K562 (cell line): ENCODE data around the gene F11R. TPM values are rescaled to one million over a fixed set of nuclear protein-coding genes. Genes with fewer than 3 reads are reported as not detected.
A peak's percentile ranks its signal among the peaks of the same experiment; 100 is the strongest.

Experiments
- CBX3 ChIP-seq, 2 experiments: IDR thresholded peaks; 1 replicate in 1 of 2; 2 replicates in 1 of 2; pipeline ENCODE4 v1.6.1; 2012; ENCODE audit warnings: inconsistent platforms in 2 of 2, low read length in 2 of 2, borderline replicate concordance in 1 of 2, control low read depth in 1 of 2
- DPF2 ChIP-seq: fragments of 450-650 bp; IDR thresholded peaks from 2 replicates; pipeline ENCODE4 v1.6.1; 2016
- FOXJ2 ChIP-seq: fragments of 200-800 bp; sonication (Bioruptor generic); IDR thresholded peaks from 2 replicates; pipeline ENCODE4 v1.6.1; 2016; ENCODE audit warnings: missing genetic modification characterization, missing compliant biosample characterization
- HEY1 ChIP-seq: fragments of 250-450 bp; sonication (Bioruptor Pico); IDR thresholded peaks from 2 replicates; pipeline ENCODE4 v1.5.0; 2020; ENCODE audit warnings: mild to moderate bottlenecking, moderate library complexity, borderline replicate concordance
- KHSRP ChIP-seq: fragments of 450-650 bp; IDR thresholded peaks from 2 replicates; pipeline ENCODE4 v1.6.1; 2017
- KLF6 ChIP-seq: fragments of 250-450 bp; sonication (Bioruptor Pico); IDR thresholded peaks from 2 replicates; pipeline ENCODE4 v1.4.0; 2020; ENCODE audit warnings: mild to moderate bottlenecking, moderate library complexity, borderline replicate concordance
- NCOA1 ChIP-seq: fragments of 450-650 bp; IDR thresholded peaks from 2 replicates; pipeline ENCODE4 v1.6.1; 2016; ENCODE audit warnings: low read depth
- NFYB ChIP-seq: IDR thresholded peaks from 2 replicates; pipeline ENCODE4 v1.6.1; 2011; ENCODE audit warnings: mild to moderate bottlenecking, moderate library complexity; ENCODE audit not compliant: insufficient read length; ENCODE audit errors: extremely low read depth
- POU5F1 ChIP-seq: fragments of 150-350 bp; IDR thresholded peaks from 2 replicates; pipeline ENCODE4 v1.6.1; 2014; ENCODE audit warnings: borderline replicate concordance, low read length, low read depth, mild to moderate bottlenecking; ENCODE audit not compliant: partially characterized antibody
- RAD21 ChIP-seq, 2 experiments: fragments of 250-450 bp in 1 of 2; fragments of 450-650 bp in 1 of 2; sonication (Bioruptor Pico) in 1 of 2; formaldehyde crosslinking in 1 of 2; IDR thresholded peaks in 1 of 2; conservative IDR thresholded peaks in 1 of 2; 2 replicates each; pipeline versions ENCODE4 v1.4.0 to v1.8.0; 2020 to 2022; ENCODE audit warnings: mild to moderate bottlenecking in 2 of 2, moderate library complexity in 1 of 2
- SMAD3 ChIP-seq: fragments of 450-650 bp; formaldehyde crosslinking; conservative IDR thresholded peaks from 2 replicates; pipeline ENCODE4 v1.4.0; 2020; ENCODE audit warnings: mild to moderate bottlenecking
- SNIP1 ChIP-seq: fragments of 450-650 bp; IDR thresholded peaks from 2 replicates; pipeline ENCODE4 v1.7.1; 2017; ENCODE audit warnings: low read depth, mild to moderate bottlenecking
- TBP ChIP-seq: optimal IDR thresholded peaks from 2 replicates; pipeline ENCODE3; 2011; ENCODE audit warnings: low read depth, low read length, improper control_type of control experiment
- TRIM28 ChIP-seq: fragments of 450-650 bp; IDR thresholded peaks from 2 replicates; pipeline ENCODE4 v1.6.1; 2017
- XRCC3 ChIP-seq: fragments of 450-650 bp; IDR thresholded peaks from 2 replicates; pipeline ENCODE4 v1.6.1; 2017; ENCODE audit warnings: mild to moderate bottlenecking, moderate library complexity
- ZKSCAN3 ChIP-seq: fragments of 250-450 bp; sonication (Bioruptor Pico); IDR thresholded peaks from 2 replicates; pipeline ENCODE4 v1.4.0; 2020
- ZNF57 ChIP-seq: fragments of 450-650 bp; formaldehyde crosslinking; IDR thresholded peaks from 2 replicates; pipeline ENCODE4 v1.4.0; 2020; ENCODE audit warnings: mild to moderate bottlenecking, moderate library complexity
- polyA plus RNA-seq, 8 experiments: library from polyadenylated mRNA; depleted of rRNA in 4 of 8; stranded (reverse) in 5 of 8; unstranded in 3 of 8; fragments of >200 nt; fragmentation: Nextera tagmentation in 2 of 8; fragmentation: Illumina TruSeq in 1 of 8; extraction: Ambion mirVana in 2 of 8; extraction: Trizol in 1 of 8; gene quantifications; 2 replicates each; pipeline versions ENCODE4 v1.2.1 to v1.2.3, GENCODE V29; 2011 to 2014; ENCODE audit warnings: inconsistent platforms in 1 of 8, missing spikeins in 1 of 8
- total RNA-seq, 7 experiments: library from RNA; depleted of rRNA in 6 of 7; stranded (reverse); fragments of >200 nt in 6 of 7; fragmentation: Illumina TruSeq in 2 of 7; extraction: Trizol in 2 of 7; gene quantifications; 2 replicates each; pipeline versions ENCODE4 v1.2.1 to v1.2.3, GENCODE V29; 2011 to 2021; ENCODE audit warnings: low replicate concordance in 1 of 7
- TF ChIP-seq, protein P1 (sequence below): sonication (generic); formaldehyde crosslinking; IDR thresholded peaks from 2 replicates; pipeline ENCODE4 v1.8.1; 2023; ENCODE audit warnings: missing genetic modification reagents, mild to moderate bottlenecking, borderline replicate concordance
- TF ChIP-seq, protein P2 (sequence below): fragments of 250-450 bp; sonication (Bioruptor Pico); IDR thresholded peaks from 2 replicates; pipeline ENCODE4 v1.8.0; 2022; ENCODE audit warnings: inconsistent platforms, mild to moderate bottlenecking, moderate library complexity, borderline replicate concordance
- TF ChIP-seq, protein P3 (sequence below): sonication (generic); formaldehyde crosslinking; IDR thresholded peaks from 2 replicates; pipeline ENCODE4 v1.8.0; 2022; ENCODE audit warnings: mild to moderate bottlenecking, missing genetic modification reagents
- TF ChIP-seq, protein P4 (sequence below): IDR thresholded peaks from 2 replicates; pipeline ENCODE4 v1.6.1; 2011; ENCODE audit warnings: borderline replicate concordance, low read depth, mild to moderate bottlenecking, moderate library complexity, low read length; ENCODE audit not compliant: insufficient read depth, poor library complexity, severe bottlenecking

Gene F11R
- total and polyA plus RNA-seq, 9 of the 15 experiments (the other 6 are each of a cell fraction or from before 2014, with no cell fraction given), result 27.4 to 187 (median 52.5) TPM

DNA sequence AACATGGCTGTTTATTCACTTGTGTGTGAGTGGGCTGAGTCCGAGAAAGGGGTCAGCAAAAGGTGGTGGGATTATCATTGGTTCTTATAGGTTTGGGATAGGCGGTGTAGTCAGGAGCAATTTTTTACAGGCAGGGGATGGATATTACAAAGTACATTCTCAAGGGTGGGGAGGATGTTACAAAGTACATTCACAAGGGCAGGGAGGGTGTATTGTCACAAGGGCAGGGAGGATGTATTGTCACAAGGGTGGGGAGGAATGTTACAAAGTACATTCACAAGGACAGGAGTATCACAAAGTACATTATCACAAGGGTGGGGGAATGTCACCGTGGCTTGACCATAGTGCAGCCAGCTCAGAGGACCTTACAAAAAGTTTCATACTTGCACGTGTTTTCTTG is 35.2 kb downstream of the F11R start (continued):
- TF ChIP-seq DPF2 (no peak), KHSRP (no peak), ZKSCAN3 (CRISPR knock-in tag) (no peak), HEY1 (CRISPR knock-in tag) (no peak), NFYB (no peak), POU5F1 (no peak), KLF6 (CRISPR knock-in tag) (no peak), CBX3 (IDR thresholded peaks at IDR 0.05; ENCODE audit: borderline replicate concordance in 1 of 2, low read length in 2 of 2) (peak in 1 of 2 experiments; percentile 73; a peak in 1 of 3 replicates), XRCC3 (0 out of 2 replicates have a peak, but pooled peaks have one; percentile 45), NCOA1 (no peak), RAD21 (CRISPR knock-in tag; conservative IDR thresholded peaks at IDR 0.05 in 1 of 2, IDR thresholded peaks at IDR 0.05 in 1 of 2) (no peak), ZNF57 (CRISPR knock-in tag) (peak; percentile 100), TBP (no peak), SNIP1 (no peak), TRIM28 (peak; percentile 37; the same call in 1 of the 2 replicates), FOXJ2 (tag) (no peak), SMAD3 (CRISPR knock-in tag) (no peak)
- TF ChIP-seq, protein P1, sequence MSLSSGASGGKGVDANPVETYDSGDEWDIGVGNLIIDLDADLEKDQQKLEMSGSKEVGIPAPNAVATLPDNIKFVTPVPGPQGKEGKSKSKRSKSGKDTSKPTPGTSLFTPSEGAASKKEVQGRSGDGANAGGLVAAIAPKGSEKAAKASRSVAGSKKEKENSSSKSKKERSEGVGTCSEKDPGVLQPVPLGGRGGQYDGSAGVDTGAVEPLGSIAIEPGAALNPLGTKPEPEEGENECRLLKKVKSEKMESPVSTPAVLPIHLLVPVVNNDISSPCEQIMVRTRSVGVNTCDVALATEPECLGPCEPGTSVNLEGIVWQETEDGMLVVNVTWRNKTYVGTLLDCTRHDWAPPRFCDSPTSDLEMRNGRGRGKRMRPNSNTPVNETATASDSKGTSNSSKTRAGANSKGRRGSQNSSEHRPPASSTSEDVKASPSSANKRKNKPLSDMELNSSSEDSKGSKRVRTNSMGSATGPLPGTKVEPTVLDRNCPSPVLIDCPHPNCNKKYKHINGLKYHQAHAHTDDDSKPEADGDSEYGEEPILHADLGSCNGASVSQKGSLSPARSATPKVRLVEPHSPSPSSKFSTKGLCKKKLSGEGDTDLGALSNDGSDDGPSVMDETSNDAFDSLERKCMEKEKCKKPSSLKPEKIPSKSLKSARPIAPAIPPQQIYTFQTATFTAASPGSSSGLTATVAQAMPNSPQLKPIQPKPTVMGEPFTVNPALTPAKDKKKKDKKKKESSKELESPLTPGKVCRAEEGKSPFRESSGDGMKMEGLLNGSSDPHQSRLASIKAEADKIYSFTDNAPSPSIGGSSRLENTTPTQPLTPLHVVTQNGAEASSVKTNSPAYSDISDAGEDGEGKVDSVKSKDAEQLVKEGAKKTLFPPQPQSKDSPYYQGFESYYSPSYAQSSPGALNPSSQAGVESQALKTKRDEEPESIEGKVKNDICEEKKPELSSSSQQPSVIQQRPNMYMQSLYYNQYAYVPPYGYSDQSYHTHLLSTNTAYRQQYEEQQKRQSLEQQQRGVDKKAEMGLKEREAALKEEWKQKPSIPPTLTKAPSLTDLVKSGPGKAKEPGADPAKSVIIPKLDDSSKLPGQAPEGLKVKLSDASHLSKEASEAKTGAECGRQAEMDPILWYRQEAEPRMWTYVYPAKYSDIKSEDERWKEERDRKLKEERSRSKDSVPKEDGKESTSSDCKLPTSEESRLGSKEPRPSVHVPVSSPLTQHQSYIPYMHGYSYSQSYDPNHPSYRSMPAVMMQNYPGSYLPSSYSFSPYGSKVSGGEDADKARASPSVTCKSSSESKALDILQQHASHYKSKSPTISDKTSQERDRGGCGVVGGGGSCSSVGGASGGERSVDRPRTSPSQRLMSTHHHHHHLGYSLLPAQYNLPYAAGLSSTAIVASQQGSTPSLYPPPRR (CRISPR knock-in tag), result no peak
- TF ChIP-seq, protein P2, sequence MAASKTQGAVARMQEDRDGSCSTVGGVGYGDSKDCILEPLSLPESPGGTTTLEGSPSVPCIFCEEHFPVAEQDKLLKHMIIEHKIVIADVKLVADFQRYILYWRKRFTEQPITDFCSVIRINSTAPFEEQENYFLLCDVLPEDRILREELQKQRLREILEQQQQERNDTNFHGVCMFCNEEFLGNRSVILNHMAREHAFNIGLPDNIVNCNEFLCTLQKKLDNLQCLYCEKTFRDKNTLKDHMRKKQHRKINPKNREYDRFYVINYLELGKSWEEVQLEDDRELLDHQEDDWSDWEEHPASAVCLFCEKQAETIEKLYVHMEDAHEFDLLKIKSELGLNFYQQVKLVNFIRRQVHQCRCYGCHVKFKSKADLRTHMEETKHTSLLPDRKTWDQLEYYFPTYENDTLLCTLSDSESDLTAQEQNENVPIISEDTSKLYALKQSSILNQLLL, result no peak
- TF ChIP-seq, protein P3, sequence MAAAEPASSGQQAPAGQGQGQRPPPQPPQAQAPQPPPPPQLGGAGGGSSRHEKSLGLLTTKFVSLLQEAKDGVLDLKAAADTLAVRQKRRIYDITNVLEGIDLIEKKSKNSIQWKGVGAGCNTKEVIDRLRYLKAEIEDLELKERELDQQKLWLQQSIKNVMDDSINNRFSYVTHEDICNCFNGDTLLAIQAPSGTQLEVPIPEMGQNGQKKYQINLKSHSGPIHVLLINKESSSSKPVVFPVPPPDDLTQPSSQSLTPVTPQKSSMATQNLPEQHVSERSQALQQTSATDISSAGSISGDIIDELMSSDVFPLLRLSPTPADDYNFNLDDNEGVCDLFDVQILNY (CRISPR knock-in tag), result no peak
- TF ChIP-seq, protein P4, sequence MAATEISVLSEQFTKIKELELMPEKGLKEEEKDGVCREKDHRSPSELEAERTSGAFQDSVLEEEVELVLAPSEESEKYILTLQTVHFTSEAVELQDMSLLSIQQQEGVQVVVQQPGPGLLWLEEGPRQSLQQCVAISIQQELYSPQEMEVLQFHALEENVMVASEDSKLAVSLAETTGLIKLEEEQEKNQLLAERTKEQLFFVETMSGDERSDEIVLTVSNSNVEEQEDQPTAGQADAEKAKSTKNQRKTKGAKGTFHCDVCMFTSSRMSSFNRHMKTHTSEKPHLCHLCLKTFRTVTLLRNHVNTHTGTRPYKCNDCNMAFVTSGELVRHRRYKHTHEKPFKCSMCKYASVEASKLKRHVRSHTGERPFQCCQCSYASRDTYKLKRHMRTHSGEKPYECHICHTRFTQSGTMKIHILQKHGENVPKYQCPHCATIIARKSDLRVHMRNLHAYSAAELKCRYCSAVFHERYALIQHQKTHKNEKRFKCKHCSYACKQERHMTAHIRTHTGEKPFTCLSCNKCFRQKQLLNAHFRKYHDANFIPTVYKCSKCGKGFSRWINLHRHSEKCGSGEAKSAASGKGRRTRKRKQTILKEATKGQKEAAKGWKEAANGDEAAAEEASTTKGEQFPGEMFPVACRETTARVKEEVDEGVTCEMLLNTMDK, result no peak
